LNCaP clone FGC (cell line): Measurements from ENCODE around the gene MLLT1.
A peak's percentile ranks its signal among the peaks of the same experiment; 100 is the strongest.

Experiments
- DNase-seq: peaks from one replicate; pipeline ENCODE4 v3.0.0-alpha.2; 2011; ENCODE audit warnings: low read depth
- H3K4me3 ChIP-seq: 2 replicates; pipeline ENCODE4 v1.5.1; 2011; ENCODE audit warnings: mild to moderate bottlenecking, low read depth, low read length, control low read depth
- CTCF ChIP-seq: IDR thresholded peaks from 2 replicates; pipeline ENCODE4 v1.5.1; 2012; ENCODE audit warnings: mild to moderate bottlenecking; ENCODE audit not compliant: control insufficient read depth, insufficient read depth; ENCODE audit errors: extremely low read depth

The MLLT1 gene

GRCh38 chr19:6209680-6210079 lies 70.1 kb downstream of the MLLT1 start:
- no peak for DNase-seq
- no peak overlapping the region for H3K4me3 ChIP-seq
- no peak for TF ChIP-seq CTCF

- TF ChIP-seq CTCF, result no peak
- no peak for DNase-seq
- no peak overlapping the region for H3K4me3 ChIP-seq
These were observed 70.5 kb downstream of the MLLT1 start for GRCh38 chr19:6209233-6209632.

- TF ChIP-seq CTCF, result no peak
- no peak for DNase-seq
- no peak overlapping the region for H3K4me3 ChIP-seq
These were observed 74.7 kb downstream of the MLLT1 start for GRCh38 chr19:6204866-6205723.

- DNase-seq, result no peak
- no peak overlapping the region for H3K4me3 ChIP-seq
- no peak for TF ChIP-seq CTCF
These were observed 75.6 kb downstream of the MLLT1 start for GRCh38 chr19:6204212-6204611.

GRCh38 chr19:6199240-6199994 lies 80.4 kb downstream of the MLLT1 start:
- peak; percentile 96 for DNase-seq
- peak overlapping the region; percentile 97 for H3K4me3 ChIP-seq
- no peak for TF ChIP-seq CTCF

GRCh38 chr19:6198896-6199239 lies 80.9 kb downstream of the MLLT1 start:
- peak overlapping the region; percentile 97 for H3K4me3 ChIP-seq
- no peak for DNase-seq
- TF ChIP-seq CTCF, result no peak

- TF ChIP-seq CTCF, result no peak
- DNase-seq, result no peak
- no peak overlapping the region for H3K4me3 ChIP-seq
These were observed 83.4 kb downstream of the MLLT1 start for GRCh38 chr19:6196361-6196760.
